Measurements from ENCODE around the gene FOLR3.
A peak's percentile ranks its signal among the peaks of the same experiment; 100 is the strongest.
"Not testable (repeated sequence)": the region's sequence is repeated elsewhere in the genome, so short reads cannot be mapped to it uniquely, and the experiment has no call there.

FOLR3 gene

GRCh38 chr11:72124046-72124445 lies 11.5 kb upstream of the FOLR3 start:
- DNase-seq: no peak

- no peak for DNase-seq
Observed at GRCh38 chr11:72125956-72126355, 9.6 kb upstream of the FOLR3 start.

DNA sequence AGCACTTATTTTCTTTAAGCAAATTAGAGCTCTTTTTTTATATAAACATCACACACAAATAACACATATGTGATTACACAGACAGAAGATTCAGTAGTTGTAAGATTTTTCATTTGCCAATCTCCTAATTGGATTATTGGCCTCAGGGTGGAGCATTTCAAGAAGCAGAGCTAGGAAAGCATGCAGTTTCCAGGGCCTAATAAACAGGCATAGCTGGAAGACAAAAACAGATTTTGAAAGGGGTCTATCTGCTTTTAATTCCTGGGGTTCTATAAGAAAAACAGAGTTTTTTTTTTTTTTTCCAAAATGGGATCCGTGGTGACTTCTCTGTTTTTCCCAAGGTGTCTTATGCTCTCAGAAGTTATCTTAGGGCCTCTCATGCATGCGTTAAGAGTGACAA lies 7.6 kb upstream of the FOLR3 start:
- DNase-seq: no peak

GRCh38 chr11:72129381-72129780 lies 6.1 kb upstream of the FOLR3 start:
- no peak for DNase-seq

GRCh38 chr11:72132646-72133045 lies 2.9 kb upstream of the FOLR3 start:
- no peak for DNase-seq

- DNase-seq: no peak
Observed at GRCh38 chr11:72135891-72136683, 562 bp downstream of the FOLR3 start.

DNA sequence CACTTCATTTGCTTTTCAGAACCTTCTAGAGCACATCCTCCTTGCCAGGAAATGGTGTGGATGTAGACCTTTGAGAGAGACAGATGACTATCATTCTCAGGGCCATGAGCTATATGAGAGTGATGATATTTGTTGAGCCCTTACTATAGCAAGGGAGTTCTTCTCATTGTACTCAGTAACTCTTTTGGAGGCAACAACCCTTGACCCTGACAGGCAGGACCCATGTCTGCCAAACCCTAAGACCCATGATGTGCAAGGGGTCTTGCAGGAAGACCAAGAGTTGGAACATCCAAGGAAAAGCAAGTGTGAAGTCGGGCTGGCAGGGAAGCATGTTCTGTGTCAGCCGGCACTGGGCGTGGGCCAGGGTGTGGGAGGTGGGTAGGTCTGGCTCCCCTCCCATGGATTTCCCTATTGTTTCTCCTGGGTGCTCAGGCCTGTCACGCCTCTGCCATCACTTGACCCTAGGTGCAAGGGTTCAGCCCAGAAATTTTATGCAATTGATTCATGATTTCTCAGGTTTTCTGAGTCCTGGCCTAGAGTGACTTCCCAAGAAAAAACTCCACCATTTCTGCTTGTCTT lies 1.2 kb downstream of the FOLR3 start:
- DNase-seq: no peak

DNA sequence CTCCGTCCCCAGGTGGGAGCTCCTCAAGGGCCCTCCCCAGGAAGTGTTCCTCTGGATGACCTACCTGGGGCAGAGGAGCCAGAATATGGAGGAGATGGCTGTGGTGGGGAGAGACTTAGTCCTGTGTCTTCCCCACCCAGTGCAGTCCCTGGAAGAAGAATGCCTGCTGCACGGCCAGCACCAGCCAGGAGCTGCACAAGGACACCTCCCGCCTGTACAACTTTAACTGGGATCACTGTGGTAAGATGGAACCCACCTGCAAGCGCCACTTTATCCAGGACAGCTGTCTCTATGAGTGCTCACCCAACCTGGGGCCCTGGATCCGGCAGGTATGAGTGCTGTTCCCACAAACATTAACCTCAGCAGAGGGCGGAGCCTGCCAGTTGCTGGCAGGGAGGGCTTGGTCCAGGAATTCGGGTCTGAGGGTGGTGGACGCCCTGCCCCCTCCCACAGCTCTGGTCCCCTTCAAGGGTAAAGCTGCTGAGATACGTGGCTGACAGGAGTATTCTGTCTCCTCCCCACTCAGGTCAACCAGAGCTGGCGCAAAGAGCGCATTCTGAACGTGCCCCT lies 3.4 kb downstream of the FOLR3 start:
- no peak for DNase-seq

- no peak for DNase-seq
Observed at GRCh38 chr11:72139500-72139899, 4.0 kb downstream of the FOLR3 start.

- DNase-seq: no peak
Observed at GRCh38 chr11:72140661-72141060, 5.1 kb downstream of the FOLR3 start.

DNA sequence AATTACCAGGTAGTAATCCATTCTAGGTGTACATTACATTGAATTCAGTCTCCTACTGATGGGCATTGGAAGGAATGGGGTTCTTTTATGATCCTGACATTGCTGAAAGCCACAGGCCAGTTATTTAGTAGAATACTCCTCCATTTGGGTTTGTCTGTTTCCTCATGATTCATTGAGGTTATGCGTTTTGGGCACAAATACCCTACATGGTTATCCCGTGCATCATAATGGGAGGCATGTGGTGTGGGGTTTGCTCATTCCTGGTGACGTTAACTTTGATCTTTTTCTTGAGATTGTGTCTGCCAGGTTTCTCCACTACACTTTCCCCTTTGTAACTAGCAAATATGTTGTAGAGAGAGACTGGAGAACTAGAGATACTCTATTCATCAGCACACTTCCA lies 5.5 kb downstream of the FOLR3 start:
- peak; percentile 92 for DNase-seq

DNA sequence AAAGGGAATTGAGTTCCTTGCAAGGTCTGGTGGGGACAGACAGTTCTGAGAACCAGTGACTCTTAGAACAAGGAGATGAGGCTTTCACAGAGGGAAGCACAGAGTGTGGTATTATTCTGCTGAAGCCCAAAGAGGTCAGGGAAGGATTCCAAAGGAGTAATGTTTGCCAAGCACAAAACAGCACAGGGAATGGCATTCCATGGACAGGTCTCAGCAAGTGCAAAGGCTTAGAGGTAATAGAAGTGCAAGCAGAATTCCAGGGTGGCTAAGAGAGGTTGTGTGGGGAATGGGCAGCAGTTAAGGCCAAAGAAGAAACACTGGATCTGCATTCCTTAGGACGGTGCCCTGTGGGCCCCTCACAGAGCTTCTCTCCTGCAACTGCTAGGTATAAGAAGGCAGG lies 6.6 kb downstream of the FOLR3 start:
- peak; percentile 30 for DNase-seq

DNA sequence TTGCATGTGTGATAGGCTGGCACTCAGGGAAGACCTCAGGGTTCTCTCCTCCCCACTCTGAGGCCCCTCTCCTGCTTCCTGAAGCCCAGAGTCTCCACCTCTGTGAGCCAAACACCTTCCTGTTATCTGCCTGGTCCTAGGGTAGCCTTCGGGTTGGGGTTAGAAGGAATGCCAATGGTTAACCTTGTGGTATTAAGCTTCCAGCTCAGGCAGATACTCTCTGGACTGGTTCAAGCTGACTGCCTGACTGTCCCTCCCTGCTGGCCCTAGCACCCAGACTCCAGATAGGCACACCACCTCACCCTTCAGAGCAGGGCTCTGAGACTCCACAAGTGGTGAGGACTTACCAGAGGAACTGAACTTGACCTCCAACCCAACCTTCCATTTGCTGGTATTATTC lies 7.0 kb downstream of the FOLR3 start:
- not testable (repeated sequence) for DNase-seq

GRCh38 chr11:72144807-72145565 lies 9.5 kb downstream of the FOLR3 start:
- peak; percentile 79 for DNase-seq

GRCh38 chr11:72146625-72147024 lies 11.1 kb downstream of the FOLR3 start:
- no peak for DNase-seq

DNA sequence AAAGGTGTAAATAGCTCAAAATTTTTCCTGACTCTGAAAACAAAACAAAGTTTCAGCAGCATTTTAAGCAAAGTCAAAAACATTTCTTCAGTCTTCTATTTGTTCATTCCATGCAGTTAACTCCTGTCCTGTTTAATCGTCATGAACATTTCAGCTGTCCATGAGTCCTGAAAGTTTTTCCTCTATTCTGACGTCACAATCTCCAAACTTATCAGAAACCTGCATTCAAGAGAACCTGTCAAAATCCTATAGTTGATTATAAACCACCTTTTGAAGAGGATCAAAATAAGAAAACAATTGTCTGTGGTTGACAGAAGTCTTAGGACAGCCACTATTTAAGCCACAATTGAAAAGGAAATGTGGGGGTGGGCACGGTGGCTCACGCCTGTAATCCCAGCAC lies 15.4 kb downstream of the FOLR3 start:
- no peak for DNase-seq

- DNase-seq: not testable (repeated sequence)
Observed at GRCh38 chr11:72153874-72154273, 18.3 kb downstream of the FOLR3 start.

DNA sequence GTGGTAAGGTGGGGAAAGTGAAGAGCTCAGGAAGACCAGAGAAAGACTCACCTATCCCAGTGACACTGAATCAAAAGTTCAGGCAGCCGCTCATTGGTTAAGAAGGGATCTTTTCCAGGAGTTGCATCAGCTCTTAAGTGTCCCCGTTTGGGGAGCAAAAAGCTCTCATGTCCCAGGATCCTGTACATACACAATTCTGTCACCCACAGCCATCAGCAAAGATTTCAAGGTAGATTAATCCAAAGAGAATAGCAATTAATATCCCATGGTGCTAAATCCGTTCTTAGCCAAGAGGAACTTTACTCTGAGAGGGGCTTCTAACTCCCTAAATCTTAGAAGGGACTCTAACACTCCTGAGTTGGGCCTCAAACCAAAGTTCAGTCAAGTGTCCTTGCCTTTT lies 19.3 kb downstream of the FOLR3 start:
- DNase-seq: no peak

- DNase-seq: no peak
Observed at GRCh38 chr11:72155751-72156150, 20.2 kb downstream of the FOLR3 start.

GRCh38 chr11:72157131-72157530 lies 21.6 kb downstream of the FOLR3 start:
- DNase-seq: no peak

DNA sequence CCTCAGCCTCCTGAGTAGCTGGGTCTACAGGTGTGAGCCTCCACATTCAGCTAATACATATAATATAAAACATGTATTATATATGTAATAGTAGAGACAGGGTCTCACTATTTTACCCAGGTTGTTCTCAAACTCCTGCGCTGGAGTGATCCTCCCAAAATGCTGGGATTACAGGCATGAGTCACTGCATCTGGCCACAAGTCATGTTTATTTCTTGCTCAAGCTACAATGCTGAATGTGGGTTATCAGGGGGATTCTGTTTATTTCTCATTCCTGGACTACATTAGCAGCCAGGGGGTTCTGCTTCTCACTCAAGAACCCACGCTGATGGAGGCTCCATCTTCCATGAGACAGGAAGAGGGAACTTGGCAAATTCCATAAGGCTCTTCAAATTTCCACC lies 24.8 kb downstream of the FOLR3 start:
- no peak for DNase-seq

DNA sequence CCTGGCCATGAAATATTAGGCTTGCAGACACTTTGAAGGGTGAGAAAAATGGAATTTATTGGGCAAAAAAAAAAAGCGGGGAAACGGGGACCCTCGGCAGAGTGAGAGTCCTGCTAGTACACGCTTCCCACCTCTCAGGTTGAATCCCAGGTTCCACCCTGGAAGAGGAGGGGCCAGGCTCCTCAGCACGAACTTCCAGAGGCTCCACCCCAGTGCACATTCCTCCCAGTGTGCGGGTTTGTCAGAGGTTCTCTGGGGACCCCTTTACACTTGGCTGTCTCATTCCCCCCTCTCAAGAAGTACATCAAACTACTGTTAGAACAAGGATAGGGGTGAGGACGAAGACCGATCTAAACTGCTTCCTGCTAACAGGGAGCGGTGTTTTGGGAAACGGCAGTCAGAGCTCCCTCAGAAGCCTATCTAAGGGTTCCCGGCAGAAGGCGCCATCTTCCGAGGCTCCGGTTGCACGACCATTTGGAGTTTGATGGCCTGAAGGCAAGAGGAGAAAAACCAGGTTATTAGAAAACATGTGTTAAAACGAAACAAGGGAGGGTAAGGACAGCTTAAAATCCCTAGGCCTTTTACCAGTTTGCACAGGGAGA lies 27.5 kb downstream of the FOLR3 start:
- DNase-seq: no peak

- DNase-seq: not testable (repeated sequence)
Observed at GRCh38 chr11:72164187-72164586, 28.7 kb downstream of the FOLR3 start.

Data from fibroblast of skin of abdomen (primary cell).